GM12864 (cell line): ENCODE results near the gene ZNF485.

Experiments
- DNase-seq: peaks from one replicate; pipeline ENCODE4 v3.0.0-alpha.2; 2011; ENCODE audit warnings: low read depth
- H3K4me3 ChIP-seq: 2 replicates; pipeline ENCODE4 v1.5.1; 2011; ENCODE audit warnings: mild to moderate bottlenecking, low read depth, low read length, control low read depth
- CTCF ChIP-seq: IDR thresholded peaks from 2 replicates; pipeline ENCODE4 v1.5.1; 2011; ENCODE audit warnings: low read depth, mild to moderate bottlenecking, moderate library complexity, low read length, control low read depth, inconsistent platforms; ENCODE audit errors: missing control alignments

ZNF485 gene

DNA sequence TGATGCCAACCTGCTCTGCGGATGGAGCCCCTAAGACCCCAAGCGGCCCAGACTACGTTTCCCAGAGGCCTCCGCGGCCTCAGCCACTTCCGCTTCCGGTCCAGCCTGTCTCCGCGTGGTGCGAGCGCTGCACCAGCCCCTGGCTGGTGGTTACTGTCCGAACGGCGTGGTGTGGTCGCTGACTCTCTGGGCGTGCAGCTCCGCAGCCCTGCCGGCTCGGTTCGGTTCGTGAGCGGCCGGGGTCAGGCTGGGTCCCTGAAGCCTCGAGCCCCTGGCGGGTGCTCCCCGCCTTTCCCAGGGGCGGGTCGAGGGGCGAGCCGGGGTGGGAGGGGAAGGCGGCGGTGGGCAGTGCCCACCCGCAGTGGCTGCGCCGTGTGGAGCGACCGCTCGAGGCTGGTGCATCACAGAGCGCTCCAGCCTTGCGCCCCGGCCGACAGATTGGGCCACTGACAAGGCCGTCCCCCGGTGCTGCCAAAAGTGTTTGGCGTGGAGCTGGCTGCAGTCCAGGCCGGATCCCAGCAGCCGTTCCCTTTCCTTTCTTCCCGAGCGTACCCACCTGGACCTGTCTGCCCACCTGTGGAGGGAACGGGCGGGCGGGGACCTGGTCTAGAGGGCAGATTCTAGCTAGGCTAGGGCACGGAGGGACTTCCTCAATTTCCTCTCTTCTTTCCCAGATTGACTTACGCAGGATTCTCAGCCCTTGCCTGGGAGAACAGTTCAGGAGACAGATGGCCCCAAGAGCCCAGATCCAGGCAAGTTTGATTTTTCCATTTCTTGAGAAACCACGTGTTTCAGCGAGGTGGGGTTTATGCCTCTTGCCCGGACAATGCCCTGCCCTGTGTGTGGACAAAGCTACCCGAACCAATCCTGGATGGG lies at the start of gene ZNF485:
Gene ZNF485 (plus strand): TSS at position 116 of the 876 bp plus-strand sequence. CDS start 613 bp downstream, at position 729.
- TF ChIP-seq CTCF: no peak
- peak; percentile 45 for DNase-seq
- peak within 1 kb of the TSS; percentile 87 for H3K4me3 ChIP-seq

- TF ChIP-seq CTCF: no peak
- no peak for DNase-seq
- H3K4me3 ChIP-seq: no peak overlapping the region
Measured at GRCh38 chr10:43557214-43557613, 49.0 kb upstream of the ZNF485 start.

- H3K4me3 ChIP-seq: no peak overlapping the region
- DNase-seq: no peak
- TF ChIP-seq CTCF: no peak
Measured at GRCh38 chr10:43569681-43570080, 36.6 kb upstream of the ZNF485 start.

DNA sequence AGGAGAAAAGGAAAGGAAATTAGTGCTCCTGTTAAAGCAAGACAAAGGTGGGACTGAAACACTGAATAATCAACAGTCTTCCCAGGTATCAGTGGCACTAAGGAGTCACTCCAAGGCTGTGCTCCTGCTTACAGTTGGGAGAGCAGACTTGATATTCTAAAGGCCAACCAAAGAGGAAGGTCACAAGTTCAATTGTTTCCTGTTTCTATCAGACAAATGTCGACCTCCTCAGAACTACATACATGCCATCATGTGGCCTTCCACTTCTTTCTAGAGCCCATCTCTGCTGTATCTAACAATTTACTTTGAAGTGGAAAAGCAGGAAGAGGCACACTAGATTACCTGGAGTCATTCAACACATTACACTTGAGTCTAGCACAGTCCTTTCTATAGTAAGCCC lies 35.3 kb upstream of the ZNF485 start:
- H3K4me3 ChIP-seq: no peak overlapping the region
- no peak for DNase-seq
- TF ChIP-seq CTCF: no peak

DNA sequence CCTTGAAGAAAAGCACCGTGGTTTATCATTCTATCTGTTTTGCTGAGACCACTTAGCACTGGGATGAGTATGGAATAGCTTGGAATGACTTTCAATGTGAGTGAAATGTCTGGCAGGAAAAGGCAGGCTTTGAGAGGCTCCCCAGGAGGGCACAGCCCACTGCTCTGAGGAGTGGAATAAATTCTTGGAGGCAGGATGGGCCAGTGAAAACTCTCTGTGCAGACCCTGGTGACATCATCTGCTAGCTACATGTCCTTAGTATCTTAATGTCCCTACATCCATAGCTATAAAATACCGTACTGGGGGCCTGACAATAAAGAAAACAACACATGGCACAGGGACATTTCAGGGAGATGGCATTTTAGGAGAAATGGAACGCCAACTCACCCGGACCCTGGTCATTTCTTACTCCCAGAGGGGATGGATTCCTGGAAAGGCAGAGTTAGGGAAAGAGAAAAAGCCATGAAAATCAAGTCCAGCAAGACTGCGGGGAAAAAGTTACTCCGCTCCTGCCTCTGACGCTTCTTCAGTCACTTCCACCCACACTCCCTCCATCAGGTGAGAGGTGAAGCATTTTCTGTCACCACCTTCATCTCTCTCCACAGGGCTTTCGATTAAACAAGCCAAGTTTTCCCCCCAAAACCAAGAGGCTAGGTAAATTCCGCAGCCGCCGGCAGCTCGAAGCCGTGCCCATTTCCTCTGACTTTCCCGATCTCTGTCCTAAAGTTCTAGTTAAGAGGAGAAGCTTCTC lies 32.8 kb upstream of the ZNF485 start:
- no peak for DNase-seq
- no peak for TF ChIP-seq CTCF
- no peak overlapping the region; the same call in 1 of the 2 replicates for H3K4me3 ChIP-seq

DNA sequence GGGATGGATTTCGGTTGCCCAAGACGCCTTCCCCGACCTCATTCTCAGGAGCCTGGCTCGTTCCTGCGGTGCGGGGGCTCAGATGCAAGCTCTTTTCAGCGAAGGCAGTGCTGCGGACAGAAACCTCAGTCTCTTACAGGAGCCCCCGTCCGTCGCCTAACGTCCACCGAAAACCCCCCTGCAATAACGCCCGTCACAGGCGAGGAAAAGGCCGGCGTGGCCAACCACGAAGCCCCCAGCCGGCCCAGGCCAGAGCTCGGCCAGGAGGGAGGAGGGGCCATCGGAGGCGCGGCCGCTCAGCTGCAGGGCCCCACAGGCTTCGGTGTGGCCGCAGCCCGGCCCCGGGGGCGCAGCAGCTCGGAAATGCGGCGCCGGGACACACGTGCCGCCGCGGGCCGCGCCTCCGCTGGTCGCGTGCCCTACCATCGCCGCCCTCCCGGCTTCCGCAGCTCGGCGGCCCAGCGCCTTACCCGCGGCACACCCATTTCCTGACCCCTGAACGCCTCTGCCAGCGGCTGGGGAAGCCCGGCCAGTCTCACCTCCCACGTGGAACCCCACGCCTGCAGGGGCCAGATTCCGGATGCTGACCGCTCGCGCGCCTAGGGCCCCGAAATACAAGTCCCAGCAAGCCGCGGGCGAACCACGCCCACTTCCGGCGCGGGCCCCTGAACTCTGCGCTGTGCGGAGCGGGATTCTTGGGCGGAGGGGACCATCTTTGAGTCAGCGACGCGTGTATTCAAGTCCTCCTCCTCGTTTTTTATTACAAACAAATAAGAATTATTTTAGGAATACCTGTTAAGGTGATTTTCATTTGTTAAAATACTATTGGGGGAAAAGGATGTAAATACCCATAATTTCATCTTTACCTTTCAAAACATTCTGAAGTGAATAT lies 32.0 kb upstream of the ZNF485 start, which contains the start of gene ZNF239:
Gene ZNF239 (minus strand): TSS at position 616 of the 892 bp plus-strand sequence. CDS start 16,537 bp downstream, outside the sequence.
- TF ChIP-seq CTCF: no peak
- peak; percentile 53 for DNase-seq
- peak within 1 kb of the TSS; percentile 54 for H3K4me3 ChIP-seq
